HG03159 (cell line): ENCODE results near the gene PLOD3.

ENCODE experiments used
- ATAC-seq: cut with Tn5 transposase; IDR thresholded peaks from one replicate; pipeline ENCODE4 v1.9.1; 2021; ENCODE audit warnings: mild to moderate bottlenecking, moderate library complexity; ENCODE audit not compliant: unreplicated experiment

Gene PLOD3

GRCh38 chr7:101166909-101167644 lies 50.3 kb downstream of the PLOD3 start:
- no peak for ATAC-seq

GRCh38 chr7:101166648-101166908 lies 50.8 kb downstream of the PLOD3 start:
- no peak for ATAC-seq

DNA sequence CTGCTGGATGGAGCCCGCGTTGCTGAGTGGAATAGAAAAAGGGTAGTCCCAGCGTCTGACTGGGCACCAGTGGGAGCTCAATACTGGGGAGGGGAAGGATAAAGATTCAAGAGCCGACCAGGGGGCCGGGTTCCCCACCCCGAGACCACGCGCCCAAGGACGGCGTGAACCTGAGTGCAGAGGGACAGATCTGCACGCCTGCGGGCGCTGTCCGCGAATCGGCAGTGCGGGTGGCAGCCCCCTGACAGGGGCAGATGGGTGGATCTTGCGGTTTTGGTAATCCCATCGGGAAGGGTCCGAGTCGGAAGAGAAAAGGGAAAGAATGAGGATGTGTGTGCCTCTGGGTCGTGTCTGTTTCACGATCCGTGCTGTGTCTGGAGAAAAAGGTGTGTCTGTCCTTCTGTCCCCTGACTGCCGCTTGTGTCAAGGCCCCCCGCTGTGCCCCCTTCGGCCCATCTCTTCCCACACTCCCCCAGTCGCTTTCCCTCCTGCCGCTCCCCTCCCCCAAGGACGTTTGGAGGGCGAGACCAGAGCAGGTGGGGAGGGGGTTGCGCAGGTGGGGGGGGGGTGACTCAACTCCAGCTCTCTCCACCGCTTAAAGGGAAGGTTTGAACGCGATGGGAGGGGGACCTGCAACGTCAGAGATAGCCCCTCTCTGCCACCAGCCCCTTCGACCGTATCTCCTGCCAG lies 51.3 kb downstream of the PLOD3 start:
- ATAC-seq: peak; percentile 3

DNA sequence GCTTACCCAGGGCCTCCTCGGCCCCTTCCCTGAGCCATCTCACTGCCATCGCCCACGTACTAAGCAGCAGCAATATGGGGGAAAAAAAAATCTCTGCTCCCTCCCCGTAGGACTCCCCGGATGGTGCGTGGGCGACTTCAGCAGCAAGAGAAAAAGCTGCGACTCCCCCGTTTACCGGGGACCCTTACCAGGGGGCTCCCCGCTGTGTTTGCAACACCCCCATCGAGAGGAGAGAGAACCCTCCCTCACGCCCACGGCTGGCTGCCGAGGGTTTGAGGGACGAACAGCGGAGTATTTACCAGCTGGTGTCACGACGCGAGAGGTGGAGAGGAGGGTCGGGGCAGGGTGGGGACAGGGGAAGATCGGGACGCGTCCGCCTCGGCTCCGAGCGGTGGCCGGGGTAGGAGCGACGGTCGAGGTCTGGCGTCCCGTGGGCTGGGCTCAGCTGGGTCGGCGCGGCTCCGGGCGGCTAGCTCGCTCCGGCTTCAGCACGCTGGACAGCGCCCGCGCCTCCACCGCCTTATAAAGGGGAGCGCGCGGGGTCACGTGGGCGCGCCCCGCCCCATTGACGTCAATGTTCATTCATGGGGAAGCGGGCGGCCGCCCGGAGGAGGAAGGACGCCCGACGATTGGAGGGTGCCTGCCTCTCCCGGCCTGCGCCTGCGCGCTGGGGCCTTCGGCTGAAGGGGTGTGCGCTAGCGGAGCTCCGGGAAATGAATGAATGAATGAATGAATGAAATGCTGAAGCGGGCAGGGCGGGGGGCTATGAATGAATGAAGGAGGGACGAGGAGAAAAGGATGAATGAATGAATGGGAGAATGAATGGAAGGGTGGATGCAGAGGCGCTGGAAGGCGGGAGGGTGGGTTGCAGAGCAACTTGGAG lies 52.1 kb downstream of the PLOD3 start, which contains the start of gene VGF:
Gene VGF, minus strand, starts transcription at position 495 of the 883 bp plus-strand sequence. CDS start 726 bp downstream, outside the sequence.
- peak; percentile 70 for ATAC-seq

GRCh38 chr7:101164071-101164840 lies 53.1 kb downstream of the PLOD3 start:
- no peak for ATAC-seq

- ATAC-seq: no peak
These were observed 53.9 kb downstream of the PLOD3 start for GRCh38 chr7:101163279-101164070.

- ATAC-seq: no peak
These were observed 54.7 kb downstream of the PLOD3 start for GRCh38 chr7:101162551-101163278.

GRCh38 chr7:101161692-101162471 lies 55.5 kb downstream of the PLOD3 start:
- no peak for ATAC-seq

DNA sequence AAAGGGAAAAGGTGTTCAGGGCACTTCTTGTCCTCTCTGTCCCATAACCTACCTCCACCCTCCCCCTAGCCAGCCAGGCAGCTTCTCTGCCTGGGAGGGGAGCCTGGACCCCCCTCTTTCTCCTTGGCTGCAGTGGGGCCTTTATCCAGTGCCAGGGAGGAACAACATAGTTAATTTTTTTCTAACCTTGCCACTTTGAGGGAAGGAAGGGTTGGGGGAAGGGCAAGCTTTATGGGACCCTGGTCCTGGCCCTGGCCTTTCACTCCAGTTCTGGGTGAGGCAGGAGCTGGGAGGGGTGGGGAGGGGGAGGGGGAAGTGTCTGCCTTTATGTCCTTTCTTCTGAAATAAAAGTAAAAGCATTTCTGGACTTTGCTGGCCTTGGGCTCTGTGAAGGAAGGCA lies 56.5 kb downstream of the PLOD3 start:
- no peak for ATAC-seq

DNA sequence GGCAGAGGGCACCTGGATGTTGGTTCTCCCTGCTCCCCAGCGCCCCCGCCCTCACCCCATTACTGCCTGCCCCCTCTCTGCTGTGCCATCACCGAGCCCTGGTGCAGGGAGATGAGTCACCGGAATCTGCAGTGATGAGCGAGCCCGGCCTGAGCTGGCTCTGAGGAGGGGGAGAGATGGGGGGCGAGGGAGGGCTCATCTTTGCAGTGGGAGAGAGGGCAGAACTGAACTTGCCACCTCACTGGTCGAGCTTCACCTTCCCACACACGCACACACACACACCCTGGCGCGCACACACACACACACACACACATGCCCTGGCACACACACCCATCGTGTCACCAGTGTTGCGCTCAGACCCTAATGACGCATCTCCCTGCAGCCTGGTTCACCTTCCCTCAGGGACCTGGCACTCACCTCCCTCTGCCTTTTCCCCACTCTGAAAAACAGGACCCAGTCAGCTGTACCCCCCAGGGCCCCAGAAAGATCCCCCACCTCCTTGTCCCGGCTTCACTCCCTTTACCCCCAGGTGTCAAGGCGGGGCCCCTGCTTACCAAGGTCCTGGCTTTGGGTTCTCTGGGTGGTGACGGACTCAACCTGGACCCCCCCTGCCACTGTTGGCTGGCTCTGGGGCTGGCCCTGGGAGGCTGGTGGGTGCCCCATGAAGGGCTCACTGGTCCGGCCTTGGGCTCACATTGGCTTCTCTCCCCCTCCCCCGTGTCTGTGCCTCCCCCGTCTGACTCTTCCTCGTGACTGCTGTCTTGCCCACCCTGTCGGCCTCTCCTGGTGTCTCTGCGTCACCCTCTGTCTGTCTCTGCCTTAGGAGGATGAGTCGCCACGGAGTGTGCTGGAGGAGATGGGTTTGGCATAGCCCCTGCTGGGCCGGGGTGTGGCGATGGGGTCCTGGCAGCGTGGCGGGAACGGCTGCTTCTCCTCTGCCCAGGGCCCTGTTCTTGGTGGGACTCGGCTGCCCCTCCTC lies 57.4 kb downstream of the PLOD3 start:
- ATAC-seq: no peak

DNA sequence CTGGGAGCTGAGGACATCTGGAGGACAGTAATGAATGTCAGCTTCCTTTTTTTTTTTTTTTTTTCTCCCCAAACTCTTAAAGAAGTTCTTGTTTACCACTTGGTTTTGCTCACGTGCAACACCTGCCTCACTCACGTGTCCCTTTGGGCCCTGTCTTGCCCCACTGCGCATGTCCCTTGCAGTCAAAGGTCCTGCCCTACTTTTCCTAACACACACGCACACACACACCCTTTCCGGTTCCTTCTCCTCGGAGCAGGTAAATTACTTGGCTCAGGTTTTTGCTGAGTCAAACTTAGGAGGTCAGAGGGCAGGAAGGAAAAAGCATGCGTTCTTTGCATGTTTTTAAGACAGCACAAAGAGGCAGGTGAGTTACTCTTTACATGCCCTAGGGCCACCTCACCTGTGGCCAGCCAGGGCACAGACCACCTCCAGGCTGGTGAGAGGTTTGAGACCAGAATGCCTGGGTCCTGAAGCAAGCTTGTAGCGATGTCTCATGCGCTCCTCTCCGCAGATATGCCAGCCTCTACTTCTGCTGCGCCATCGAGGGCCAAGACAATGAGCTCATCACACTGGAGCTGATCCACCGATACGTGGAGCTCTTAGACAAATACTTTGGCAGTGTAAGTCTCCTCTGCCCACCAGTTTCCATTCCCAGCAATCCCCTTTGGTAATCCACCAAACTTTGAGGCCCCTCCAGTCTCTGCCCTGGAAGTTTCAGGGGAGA lies 60.4 kb downstream of the PLOD3 start:
- no peak for ATAC-seq

DNA sequence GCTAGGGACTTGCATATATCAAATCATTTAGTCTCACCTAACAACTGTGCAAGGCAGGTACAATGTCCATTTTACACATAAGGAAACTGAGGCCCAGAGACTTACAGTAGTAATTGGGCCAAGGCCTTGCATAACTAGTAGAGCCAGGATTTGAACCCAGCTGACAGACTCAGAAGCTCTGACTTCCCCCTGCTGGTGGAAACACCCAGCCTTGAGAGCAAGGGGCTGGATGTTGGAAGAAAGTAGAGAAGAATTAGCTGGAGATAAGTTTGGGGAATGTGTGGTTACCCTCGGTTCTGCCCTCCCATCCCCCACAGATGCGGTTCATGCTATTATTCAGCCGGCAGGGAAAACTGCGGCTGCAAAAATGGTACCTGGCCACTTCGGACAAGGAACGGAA lies 61.1 kb downstream of the PLOD3 start:
- ATAC-seq: no peak
